GM19099 (cell line): ENCODE data around the gene SLC17A9.

Source experiments
- POLR2A ChIP-seq: IDR thresholded peaks from 3 replicates; pipeline ENCODE4 v1.6.1; 2011; ENCODE audit warnings: low read depth; ENCODE audit not compliant: insufficient read length; ENCODE audit errors: extremely low read depth

SLC17A9 gene

DNA sequence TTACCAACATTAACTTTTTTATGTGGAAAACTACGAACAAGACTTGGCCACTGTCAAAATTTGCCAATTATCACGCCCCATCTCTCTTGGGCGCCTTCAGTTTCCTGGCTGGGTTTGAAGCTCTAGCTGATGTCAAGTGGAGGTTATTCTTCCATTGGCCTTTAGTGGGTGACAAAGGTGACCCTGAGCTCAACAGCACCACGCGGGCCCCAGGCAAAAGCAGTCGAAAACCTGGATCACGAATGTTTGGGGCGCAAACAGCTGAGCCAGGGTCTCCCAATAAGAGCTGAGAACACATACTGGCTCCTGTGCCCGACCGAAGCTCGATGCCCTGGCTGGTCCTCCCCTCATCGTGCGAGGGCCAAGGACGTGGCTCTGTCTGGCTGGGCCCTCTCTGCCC lies 26.8 kb downstream of the SLC17A9 start:
- TF ChIP-seq POLR2A = no peak

DNA sequence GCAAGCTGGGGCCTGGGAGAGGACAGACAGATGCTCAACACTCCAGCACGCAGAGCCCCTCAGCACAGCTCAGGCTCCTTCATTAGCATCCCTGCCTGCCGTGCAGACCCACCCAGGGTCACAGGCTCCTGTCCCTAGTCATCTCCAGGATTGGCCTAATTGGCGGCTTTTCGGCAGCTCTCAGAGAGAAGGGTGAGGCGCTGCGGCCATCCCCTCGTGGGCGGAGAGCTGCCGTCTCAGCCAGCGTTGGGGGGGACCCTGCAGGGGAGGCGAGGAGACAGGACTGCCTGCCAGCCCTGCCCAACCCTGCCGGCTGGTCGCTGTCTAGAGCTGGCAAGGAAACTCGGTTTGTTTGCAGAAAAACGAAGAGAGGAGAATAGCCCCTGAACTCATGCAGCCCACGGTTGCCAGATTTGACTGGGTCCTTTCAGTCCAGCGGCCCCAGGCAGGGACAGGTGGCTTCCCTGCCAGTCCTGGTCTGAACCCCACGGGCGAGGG lies 27.4 kb downstream of the SLC17A9 start:
- no peak for TF ChIP-seq POLR2A

DNA sequence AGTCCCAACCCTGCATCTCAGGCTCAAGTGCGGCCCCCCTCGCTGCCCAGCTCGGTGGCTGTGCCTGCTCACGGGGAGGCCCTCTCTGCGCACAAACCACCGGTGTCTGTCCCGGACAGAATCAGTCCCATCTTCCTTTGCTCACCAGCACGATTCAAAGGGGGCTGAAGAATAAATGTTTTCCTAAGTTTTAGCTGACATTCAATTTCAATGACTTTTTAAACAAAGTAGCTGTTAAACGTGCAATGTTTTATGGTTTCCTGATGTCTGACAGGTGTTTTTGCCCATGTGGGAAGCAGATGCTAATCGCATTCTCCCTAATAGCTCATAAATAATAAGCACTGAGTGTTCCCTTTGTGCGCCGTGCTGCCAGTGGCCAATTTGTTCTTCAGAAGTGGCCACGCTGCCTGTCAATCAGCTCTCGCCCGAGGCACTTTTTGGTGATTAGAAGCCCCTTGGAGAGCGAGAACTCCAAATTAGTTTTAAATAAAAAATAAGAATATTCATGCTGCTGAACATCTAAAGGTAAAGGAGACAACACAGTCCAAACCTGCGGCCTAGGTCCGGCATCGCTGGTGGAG lies 28.0 kb downstream of the SLC17A9 start:
- no peak for TF ChIP-seq POLR2A

DNA sequence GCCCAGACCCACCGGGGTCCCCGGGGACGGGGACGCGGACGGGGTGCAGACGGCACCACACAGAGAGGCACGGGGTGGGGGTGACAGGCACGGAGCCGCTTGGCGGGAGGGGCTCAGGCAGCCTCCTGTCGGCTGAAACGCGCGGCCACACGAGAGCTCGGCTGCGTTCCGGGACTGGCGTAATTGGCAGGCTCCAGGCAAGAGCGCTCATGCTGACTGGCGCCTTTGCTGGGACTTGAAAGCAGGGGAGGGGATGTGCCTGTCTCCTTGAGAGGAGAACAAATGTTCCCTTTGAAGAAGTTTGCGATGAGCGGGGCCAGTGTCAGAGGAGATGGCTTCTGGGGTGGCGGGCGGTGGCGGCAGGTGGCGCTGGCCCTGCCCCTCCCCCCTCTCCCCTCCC lies 28.5 kb downstream of the SLC17A9 start:
- TF ChIP-seq POLR2A = no peak

DNA sequence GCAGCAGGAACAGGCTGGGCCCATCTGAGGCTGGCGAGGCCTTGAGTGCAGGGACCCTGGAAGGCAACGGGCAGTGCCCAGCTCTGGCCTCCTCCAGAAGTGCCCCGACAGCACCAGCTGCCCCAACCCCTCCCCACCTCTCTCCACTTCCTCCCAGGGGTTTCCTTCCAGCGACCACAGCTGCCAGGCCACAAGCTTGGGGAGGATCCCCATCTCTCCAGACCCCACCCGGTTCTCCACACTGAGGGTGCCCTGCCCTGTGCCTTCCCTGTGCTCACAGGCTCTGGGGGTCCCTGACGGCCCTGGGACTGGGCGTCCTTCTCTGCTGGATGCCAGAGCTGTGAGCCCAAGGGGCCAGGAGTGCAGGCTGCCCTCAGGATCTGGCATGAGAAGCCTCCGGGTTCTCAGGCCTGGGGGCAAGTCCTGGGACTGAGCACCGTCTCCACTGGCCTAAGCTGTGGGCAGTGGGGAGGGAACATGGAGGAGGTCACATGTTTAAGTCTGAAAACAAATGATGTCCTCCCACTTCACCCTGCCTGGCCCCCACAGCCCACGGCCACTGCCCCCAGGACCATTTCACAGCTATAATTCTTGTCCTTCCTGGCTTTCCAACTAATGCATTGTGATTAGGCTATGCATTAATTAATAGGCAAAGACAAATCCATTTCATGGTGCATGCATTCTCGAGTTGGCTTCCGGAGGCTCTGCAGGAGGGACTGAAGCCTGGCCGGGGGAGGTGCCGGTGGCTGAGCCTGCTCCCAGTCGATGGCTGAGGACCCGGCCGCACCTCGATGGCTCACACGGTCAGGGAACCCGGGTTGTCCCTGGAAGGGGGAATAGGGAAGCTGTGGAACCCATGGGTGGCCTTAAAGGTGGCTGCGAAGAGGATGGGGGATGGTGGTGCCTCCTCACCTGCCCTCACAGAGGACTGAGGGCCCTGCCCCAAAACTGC lies 29.9 kb downstream of the SLC17A9 start:
- TF ChIP-seq POLR2A = no peak

DNA sequence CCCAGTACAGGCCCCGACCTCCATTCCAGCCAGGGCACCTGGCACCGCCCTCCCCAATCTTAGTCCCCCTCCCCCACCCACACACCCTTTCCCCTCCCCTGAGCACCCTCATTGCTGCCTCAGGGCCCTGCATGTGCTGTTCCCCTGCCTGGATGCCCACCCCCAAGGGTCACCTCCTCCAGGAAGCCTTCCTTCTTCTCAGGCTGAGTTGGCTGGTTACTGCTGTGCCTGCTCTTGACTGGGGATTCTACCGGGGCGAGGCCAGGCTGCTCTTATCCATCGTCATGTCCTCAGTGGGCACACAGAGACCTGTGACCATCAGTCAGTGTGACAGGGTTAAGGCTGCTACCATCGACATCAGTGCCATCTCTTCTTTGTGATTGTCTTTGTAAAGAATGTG lies 30.7 kb downstream of the SLC17A9 start:
- TF ChIP-seq POLR2A = no peak

DNA sequence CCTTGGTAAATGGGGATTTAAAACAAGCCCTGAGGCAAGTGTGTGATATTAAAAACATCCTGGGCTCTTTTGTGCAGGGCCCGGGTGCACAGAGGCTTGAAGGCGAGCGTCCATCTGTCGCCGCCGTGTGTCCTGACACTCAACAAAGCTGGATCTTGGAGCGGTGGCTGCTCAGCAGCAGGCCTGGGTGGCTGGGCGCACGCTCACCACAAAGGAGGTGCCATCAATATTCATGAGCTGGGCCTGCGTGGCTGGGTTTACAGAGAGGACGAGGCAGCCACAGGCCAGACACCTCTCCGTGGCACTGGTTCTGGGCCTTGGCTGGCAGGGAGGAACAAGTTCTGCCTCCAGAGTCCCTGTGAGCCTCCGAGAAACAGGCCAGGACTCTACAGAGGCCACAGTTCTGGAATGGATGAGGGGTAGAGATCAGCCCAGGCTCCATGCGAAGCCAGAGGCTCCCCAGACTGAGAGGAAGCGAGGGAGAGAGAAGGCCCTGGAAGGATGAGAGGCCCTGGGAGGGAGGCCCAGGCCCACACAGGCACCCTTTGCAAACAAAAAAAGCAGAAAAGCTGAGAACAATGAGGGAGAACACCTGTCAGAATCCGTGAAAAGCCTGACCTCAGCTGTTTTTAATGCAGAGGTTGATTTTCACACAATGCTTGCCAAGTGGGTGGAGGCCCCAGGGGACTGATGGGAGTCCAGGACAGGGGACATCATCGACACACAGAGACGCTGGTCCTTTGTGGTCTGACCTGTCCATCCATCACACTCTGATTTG lies 32.3 kb downstream of the SLC17A9 start:
- no peak for TF ChIP-seq POLR2A

DNA sequence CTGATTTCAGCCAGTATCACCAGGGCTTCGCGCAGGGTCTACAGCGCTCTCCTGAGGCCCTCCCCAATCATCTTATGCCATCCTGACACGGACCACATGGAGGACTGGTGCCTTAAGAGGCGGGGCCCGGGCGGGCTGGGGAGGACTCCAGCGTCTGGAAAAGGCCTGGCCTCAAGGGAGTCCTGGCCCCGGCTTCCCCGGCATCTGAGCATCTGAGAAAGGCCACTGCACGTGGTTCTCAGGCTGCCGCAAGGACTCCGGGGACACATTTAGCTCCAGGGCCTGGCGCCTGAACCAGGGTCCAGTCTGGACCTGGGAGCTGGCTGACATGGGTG lies 32.9 kb downstream of the SLC17A9 start:
- no peak for TF ChIP-seq POLR2A

DNA sequence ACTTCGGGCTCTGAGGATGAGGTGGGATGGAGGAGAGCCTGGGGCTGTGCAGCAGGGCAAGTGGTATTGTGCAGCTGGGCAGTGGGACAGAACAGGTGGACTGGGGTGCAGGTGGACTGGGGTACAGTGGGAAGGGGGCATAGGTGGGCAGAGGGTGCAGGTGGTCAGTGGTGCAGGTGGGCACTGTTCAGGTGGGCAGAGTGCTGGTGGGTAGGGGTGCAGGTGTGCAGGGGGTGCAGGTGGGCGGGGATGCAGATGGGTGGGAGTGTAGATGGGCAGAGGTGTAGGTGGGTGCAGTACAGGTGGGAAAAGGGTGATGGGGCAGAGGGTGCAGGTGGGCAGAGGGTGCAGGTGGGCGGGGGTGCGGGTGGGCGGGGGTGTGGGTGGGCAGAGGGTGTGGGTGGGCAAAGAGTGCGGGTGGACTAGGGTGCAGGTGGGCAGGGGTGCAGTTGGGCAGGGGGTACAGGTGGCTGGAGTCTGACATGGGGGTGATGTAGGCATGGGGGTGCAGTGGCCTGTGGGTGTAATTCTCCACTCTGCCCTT lies 33.8 kb downstream of the SLC17A9 start:
- TF ChIP-seq POLR2A = no peak

DNA sequence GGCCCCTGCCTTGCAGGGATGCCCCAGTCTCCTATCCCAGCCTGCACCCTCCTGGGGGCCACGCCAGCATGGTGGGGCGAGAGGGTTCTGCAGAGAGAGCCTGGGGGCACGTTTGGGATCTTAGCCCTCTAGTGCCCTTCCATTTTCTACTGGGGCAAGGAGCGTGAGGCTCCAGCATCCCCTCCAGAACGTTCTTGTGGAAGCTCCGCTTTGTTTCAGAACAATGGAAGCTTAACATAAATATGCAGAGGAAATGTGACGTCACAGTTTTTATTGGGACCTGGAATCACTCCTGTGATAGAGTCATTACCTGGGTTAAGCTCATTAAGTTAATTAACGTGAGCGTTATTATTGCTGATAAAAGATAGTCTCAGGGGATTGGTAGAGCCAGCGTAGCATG lies 34.6 kb downstream of the SLC17A9 start:
- TF ChIP-seq POLR2A = no peak

DNA sequence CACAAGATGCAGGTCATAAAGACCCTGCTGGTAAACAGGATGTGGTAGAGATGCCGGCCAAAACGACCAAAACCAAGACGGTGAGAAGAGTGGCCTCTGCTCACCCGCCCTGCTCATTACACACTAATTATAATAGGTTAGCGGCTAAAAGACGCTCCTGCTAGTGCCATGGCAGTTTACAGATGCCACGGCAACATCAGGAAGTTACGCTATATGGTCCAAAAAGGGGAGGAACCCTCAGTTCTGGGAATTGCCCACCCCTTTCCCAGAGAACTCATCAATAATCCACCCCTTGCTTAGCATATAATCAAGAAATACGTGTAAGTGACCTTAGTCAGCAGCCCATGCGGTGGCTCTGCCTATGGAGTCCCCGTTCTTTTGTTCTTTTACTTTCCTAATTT lies 36.7 kb downstream of the SLC17A9 start:
- no peak for TF ChIP-seq POLR2A

DNA sequence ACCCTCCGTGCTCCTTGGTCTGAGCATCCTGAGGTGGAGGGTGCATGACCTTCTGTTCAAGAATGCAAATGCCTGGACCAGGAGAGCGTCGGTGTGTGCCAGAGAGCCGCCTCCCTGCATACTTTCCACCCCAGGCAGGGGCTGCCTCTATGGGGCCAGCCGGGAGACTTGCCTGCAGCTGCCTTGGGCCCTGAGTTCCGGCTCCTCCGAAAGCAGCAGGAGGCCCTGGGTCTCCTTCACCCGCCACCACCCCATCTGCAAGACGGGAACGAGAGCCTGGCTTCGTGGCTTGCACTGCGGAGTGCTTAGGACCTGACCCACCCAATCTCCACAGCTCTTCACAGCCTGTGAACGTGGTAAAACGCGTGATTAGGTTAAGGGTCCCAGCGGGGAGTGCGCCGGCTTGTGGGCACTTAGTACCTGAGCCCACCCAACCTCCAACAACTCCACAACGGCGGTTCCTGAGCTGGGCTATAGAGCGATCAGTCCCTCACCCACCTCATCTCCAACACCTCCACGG lies 37.9 kb downstream of the SLC17A9 start:
- no peak for TF ChIP-seq POLR2A

DNA sequence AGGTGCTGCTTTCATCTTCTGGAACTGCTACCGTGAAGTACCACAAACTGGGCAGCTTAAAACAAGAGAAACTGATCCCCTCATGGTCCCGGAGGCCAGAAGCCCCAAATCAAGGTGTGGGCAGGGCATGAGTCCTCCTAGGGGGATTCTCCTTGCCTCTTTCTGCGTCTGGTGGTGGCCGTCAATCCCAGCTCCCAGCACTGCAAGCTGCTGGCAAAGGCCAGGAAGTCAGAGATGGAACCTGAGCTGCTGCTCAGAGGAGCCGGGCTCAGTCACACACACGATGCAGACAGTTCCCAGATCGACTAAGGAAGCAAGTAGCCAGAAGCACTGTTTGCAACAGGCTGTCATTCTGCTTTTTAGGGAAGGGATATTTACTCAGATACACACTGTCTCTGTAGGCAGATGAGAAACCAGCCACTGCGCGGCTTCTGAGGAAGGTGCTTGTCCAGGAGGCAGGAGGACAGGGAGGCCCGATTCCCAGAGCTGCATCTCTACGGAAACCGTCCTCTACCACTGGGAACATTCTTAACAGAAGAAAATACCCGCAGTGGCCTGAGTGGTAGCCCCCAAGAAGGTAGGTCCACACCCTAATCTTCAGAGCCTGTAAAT lies 38.8 kb downstream of the SLC17A9 start:
- no peak for TF ChIP-seq POLR2A

DNA sequence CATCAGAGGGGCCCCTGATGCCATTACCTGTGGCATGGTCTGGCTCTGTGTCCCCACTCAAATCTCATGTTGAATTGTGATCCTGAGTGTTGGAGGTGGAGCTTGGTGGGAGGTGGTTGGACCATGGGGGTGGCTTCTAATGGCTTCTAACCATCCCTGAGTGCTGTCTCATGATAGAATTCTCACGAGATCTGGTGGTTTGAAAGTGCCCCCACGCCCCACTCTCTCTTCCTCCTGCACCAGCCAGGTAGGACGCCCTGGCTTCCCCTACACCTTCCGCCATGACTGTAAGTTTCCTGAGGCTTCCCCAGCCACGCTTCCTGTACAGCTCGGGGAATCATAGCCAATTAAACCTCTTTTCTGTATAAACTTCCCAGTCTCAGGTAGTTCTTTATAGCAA lies 39.4 kb downstream of the SLC17A9 start:
- TF ChIP-seq POLR2A = no peak
